Superior temporal gyrus (tissue), 1 donor: Measurements from ENCODE around the gene DYNLRB2.

Experiments
- DNase-seq: peaks from one replicate; pipeline ENCODE4 v3.0.0-alpha.2; 2016; ENCODE audit errors: extremely low spot score

DYNLRB2 gene

DNA sequence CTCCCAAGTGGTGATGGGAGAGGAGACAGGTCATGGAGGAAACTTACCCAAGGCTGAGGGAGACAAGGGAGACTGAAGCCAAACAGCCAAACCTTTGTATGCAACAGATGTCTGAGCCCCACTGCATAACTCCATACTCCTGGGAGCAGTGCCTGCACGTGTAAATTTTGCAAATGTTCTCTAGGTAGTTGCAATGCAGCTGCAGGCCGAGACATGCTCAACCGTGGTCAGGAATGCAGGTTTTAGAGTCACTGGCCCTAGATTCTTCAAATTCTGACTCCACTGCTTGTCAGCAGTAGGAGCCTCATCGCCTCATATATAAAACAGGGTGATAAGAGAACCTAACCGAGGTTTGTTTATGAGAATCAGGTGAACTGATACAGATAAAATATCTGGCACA is 11.5 kb downstream of the DYNLRB2 start:
- DNase-seq: no peak

DNA sequence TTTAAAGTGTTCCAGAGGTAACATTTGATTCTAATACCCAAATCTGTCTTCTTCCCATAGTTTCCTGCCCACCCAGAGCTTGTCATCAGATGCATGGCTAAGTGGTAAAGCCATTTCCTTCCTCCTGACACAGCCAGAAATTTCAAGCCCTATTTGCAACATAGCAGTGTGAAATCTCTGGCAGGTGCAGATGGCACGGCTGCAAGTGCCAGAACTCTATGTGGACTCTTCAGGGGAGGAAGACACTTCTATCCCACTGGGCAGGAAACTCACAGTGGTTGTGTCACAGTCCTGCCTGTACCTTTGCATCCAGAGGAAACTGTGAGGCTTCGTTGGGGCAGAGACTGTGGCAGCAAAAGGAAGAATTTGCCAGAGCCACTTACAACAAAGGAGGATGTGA is 13.2 kb downstream of the DYNLRB2 start:
- no peak for DNase-seq

DNA sequence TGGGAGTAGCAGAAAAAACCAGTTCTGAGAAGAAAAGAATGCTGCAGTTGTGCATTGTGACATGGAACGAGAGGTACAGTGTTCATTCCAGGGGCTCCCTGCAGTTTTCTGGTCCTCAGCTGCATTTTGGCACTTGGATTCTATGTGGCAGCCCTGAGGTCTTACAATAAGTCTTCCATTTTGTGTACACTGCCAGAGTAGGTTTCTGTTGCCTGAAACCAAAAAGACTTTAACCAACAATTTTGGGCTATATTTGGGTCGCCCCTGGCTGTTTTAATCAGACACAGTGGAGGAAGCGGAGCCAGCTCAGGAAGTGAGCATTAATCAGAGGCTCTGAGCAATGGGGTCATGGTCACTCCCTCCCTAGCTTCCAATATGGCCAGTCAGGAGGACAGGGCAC is 15.7 kb downstream of the DYNLRB2 start:
- DNase-seq: no peak

DNA sequence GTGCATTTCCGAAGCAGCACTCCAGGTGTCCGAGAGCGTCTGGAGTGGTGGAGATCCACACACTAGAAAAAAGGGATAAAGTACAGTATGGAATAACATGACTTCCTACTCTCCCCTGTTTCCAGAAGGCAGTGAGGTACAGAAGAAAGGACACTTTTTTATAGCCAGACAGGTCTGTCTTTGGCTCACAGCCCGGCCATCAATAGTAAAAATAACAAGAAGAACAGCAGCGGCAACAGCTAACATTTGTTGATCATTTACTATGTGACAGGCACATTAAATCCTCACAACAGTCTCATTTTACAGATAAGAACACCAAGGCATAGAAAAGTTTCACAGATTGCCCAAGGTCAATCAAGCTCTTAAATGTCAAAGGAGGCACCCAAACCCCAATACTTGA is 16.2 kb downstream of the DYNLRB2 start:
- no peak for DNase-seq

DNA sequence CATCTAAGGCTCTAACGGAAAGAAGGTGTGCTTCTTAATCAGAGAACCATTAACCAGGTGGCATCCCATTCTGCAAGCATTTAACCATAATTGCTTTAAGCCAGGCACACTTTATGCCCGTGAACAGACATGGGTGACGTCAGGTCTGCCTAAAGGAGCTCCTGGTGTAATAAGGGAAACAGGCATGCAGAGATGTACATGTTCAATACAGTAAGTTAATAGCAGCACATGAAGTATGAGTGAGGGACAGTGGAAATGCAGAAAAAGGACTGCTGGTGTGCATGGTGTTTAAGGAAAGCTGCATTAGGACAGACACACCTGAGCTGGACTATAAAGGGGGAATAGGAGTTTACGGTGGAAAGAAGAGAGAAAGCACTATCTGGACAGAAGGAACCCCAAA is 18.6 kb downstream of the DYNLRB2 start:
- DNase-seq: no peak

DNA sequence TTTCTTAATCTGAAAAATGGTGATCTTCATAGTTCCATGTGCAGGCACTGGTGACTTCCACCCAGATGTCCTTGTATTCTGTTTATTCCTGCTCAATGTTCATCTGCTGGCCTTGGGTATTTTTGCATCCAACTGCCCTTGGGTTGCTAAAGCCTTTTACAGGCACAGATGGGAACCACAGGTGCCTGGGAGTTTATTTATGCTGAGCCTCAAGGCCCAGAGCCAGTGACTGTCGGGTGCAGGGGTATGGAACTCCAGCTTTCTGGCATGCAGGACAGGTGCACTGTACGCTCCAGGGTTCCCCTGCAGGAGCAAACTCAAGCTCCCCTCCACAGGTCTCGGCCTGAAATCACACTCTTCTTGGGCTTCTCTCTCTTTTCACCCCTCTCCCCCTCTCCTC is 22.3 kb downstream of the DYNLRB2 start:
- DNase-seq: no peak

DNA sequence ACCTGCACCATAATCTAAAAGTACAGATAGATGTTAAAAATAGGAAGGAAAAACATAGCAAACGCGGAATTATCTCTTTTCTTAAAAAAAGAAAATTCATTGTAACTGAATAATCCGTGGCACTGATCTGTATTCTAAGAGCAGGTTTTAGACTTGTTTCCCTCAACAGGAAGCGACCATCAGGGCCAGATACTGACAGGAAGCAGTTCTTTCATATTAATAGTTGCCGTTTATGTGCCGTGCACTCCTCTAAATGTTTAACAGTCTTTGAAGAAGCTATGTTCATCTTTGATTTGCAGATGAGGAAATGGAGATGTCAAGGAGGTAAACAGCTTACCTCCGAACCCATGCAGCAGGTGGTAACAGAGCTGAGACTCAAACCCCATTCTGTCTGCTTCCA is 23.6 kb downstream of the DYNLRB2 start:
- no peak for DNase-seq

DNA sequence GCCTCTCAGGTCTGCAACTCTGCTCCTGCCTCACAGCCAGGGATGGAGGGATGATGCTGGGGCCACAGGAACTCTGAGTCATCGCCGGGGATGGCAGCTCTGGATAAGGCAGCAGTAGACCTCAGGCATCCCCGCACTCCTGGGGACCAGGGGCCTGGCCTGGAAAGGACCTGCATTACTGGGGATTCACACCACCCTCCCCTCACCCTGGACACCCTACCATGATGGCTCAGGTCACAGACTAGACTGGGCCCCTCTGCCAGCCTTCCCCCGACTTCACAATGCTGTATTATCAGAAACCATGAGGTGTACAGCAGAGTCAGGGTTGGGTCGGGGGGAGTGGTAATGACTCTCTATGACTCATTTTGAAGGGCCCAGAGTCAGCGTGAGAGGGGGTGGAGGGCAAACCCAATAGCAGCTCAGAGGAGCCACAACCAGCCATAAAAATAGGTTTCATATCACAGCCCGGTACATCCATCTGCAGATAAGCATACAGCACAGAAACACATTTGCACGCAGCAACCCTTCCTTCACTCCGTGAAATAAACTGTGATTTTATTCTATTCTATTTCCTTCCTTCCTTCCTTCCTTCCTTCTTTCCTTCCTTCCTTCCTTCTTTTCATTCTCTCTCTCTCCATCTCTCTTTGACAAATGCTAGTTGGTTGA is 28.8 kb downstream of the DYNLRB2 start:
- DNase-seq: no peak

DNA sequence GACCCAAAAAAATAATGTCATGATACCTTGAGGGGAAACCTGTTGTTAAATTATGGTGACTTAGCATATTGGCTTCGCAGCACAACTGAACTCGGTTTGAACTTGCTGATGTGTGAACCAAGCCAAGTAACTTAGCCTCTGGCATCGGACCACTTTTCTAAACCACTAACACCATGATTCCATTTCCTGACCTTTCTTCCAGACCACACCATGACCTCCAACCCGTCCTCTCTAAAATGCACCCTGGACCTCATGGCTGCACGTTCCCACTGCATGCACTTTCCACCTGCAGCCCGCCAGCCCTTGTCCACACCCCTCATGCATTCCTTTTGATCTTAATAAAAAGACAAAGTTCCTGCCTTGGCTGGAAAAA is 29.3 kb downstream of the DYNLRB2 start:
- no peak for DNase-seq

DNA sequence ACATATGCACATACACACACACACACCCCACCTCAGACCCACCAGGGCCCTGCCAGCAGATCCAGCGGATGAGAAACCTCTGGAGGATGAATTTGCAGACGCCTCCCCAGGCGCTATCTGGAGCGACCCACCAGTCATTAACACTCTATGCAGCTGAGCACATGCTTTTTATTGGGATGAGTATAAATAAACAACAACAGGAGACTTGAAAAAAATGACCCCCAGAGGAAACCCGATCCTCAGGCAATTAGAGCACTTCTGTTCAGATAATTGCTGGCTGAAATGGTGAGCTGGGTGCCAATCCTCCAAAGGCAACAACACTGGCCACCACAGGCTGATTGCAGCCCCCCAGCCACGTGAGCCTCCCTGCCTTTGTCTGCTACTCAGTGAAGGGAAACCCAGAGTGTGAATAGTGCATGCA is 32.9 kb downstream of the DYNLRB2 start:
- DNase-seq: no peak

DNA sequence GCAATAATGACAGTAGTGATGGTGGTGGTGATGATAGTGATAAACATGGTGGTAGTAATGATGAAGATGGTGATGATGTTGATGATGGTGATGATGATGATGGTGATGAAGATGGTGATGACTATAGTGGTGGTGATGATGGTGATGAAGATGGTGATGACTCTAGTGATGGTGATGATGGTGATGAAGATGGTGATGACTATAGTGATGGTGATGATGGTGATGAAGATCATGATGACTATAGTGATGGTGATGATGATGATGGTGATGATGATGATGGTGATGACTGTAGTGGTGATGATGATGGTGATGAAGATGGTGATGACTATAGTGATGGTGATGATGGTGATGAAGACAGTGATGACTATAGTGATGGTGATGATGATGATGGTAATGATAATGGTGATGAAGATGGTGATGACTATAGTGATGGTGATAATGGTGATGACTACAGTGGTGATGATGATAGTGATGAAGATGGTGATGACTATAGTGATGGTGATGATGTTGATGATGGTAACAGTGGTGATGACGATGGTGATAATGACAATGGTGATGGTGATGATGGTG is 35.6 kb downstream of the DYNLRB2 start:
- DNase-seq: no peak

DNA sequence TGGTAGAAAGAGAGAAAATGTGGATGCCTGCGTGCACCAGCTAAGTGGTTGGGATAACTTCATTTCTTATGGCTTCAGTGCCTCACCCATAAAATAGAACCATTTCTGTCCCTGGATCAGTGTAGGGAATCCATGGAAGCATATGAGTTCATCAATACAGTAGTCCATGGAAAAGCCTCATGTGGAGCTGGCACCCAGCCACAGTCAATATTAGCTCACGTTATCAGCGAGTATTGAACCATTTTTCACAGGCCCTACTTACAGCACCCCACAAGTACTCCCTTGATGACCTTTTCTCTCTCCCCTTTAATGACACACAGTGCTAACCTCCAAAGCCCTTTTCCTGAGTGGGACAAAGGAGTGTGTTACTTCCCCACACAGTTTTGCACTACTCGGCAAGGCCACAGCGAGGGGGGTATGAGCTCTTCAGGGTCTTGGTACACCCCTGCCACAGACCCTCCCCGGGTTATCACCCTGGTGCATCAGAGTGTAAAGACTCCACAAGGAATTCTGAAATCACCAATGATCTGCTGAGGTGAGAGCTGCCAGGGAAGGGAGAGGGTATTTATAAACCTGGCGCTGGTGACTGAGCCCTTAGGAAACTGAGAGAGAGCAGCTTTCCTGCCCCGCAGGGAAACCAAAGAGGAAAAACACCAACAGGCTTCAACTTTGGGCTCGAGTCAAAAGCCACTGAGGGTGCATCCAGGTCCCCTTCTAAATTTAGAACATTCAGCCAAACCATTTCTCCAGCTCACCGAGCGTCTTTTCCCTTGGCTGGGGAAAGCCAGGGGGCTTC is 36.9 kb downstream of the DYNLRB2 start:
- no peak for DNase-seq

DNA sequence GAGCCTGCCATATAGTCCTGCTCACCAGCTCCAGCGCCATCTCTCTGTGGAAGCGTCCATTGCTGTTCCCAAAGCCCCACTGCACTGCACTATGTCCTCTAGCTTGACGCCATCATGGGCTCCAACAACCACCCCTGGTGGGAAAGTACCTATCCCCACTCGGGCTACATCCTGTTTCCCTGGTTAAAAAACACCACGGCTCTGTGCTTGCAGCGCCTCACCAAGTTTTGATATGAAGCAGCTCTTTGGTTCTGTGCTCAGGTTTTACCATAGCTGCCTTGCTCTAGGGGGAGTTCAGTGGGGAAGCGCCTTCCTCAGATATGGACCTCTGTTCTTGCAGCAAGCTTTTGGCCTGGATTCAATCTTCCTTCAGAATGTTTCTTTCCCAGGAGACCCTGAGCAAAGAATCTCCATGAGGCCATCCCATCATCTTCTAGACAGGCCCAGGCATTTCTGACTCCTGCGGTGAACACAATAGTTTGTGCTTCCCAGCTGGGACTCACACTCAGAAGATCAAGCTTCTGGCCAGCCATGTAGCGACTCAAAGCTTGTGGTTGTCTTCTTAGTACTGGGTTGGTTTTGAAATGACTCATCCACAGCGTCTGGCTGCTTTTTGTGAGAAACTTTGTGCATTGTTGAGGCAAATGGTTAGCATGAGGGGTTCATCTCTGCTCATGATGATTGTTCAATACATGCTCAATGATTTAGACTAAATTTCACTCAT is 39.5 kb downstream of the DYNLRB2 start:
- DNase-seq: no peak

DNA sequence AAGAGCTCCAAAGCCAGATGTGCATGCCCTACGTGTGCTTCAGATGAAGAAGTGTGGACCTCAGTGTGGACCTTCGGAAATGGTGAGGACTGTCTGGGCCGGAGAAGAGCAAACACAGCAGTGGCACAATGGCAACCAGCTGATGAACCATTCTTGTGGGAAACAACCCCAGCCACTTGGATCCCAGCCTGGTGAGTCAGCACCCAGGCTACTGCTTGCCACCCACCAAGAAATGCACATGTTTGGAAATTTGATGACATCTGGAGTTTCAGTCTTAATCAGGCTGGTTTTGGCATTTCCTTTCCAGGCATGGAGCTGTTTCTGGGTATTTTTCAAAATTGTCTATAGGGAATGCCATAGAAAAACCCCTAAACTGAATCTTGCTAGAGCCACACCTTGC is 42.7 kb downstream of the DYNLRB2 start:
- DNase-seq: no peak

DNA sequence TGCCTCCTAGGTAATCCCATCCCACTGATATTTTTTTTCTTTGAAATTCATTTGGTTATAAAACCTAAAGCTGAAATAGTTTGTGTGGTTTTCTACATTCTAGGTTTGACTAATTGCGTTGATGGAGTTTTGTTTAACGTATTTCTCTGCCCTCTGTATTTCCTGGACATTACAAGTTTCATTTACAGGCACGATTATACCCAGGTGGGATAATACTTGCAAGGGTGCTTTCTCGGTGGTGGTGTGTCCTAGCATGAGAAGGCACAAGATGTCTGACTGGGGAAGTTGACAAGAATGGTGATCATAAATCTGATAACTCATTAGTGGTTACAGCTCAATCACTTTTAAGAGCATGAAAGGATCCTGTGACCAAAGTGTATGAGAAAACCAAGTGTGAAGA is 45.0 kb downstream of the DYNLRB2 start:
- no peak for DNase-seq

DNA sequence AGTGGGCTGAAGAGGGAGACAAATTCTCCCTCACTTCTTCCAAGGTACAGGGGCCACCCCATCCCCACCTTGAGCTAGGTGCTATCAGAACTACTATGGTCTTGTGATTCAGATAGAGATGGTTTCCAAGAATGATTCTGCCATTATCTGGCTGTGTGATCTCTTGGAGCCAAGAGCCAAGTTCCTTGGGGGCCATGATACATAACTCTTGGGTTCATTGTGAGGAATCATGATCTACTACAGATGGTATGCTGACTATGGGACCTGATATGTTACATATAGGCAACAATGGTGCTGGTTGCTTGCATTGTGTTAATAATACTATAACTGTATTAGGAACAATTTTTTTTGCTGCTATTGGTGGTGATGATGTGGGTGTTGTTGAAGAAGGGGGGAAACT is 45.7 kb downstream of the DYNLRB2 start:
- no peak for DNase-seq

DNA sequence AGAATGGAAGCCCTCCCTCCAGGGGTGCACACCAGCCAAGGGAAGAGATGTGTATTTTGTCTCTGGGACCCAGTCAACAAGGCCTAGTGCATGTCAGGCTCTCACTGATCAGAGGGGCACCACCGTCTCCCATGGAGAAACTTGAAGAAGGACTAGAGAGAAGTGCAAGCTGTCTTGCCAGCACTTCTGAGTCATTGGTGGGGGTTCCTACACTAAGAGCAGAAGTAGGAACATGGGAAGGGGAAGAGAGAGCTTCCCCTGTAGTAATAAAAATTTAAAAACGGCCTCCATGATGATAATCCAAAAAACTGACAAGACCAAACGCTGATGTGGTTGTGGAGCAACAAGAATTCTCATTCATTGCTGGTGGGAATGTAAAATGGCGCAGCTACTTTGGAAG is 46.3 kb downstream of the DYNLRB2 start:
- DNase-seq: no peak

DNA sequence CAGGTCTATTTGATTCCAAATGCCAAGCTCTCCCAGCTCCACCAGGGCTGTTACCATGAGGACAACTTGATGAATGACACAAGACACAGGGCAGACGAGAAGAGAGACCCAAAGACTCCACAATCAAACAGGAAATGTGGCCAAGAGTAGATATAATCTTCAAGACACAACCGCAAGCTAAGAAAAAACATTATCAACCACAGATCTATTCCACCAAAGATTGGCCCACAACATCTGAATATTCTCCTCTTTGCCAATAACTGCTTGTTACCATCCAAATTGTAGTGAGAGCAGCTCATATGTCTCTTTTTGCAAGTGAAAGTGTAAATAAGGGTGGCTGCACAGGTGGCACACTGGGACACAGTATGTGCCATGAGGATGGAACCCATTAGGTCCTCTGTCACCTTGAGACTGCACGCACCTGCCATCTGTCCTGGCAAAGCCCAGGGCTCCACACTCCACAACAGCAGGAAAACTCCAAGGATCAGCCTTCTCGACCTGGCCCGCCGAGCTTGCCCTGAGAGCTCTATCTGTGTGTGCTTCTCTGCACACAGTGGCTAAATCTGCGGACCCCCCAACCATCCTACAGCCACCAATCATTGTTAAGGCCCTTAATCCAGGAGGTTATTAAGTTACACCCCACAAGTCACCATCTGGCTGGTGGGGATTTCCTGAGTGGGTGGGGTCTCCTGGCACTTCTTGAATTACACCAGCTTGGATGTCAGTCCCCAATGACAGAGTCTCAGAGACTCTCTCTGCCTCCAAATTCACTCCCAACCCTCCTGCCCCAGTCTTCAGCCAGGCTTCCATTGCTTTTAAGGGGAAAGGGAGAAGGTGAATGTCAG is 50.5 kb downstream of the DYNLRB2 start:
- DNase-seq: no peak

DNA sequence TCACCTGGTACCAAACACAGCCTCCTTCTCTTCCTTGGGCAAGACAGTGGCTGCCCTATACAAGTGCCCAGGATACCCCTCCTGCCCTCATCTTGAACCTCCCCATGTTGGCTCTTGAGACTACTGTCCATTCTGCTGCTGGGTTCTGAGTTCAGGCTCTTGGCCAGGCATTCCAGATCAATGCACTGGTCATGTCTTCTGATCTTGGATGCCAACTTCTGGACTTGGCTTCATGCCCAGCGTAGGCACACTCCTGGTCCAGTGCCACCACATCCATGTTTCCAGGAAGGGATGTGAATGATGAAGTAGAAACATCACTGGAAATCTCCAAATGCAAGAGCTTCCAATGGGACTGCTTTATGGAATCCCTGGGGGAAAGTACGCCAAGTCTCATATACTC is 51.5 kb downstream of the DYNLRB2 start:
- no peak for DNase-seq

DNA sequence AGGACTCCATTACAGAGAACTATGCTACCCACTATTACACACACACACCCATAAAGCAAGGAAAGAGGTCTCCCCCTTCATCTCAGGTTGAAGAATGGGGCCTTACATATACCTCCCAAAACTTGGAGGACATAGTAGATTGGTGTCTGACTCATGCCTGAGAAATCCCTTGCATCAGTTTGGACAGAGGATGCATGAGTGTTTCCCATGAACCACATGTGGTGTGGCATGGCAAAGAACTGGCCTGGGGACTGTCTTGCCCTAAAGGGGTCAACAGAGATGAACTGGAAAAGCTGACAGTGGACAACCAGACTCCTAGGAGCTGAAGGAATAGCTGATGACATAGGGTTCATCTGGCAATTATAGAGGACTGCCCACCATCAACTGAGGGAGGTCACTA is 54.0 kb downstream of the DYNLRB2 start:
- no peak for DNase-seq

DNA sequence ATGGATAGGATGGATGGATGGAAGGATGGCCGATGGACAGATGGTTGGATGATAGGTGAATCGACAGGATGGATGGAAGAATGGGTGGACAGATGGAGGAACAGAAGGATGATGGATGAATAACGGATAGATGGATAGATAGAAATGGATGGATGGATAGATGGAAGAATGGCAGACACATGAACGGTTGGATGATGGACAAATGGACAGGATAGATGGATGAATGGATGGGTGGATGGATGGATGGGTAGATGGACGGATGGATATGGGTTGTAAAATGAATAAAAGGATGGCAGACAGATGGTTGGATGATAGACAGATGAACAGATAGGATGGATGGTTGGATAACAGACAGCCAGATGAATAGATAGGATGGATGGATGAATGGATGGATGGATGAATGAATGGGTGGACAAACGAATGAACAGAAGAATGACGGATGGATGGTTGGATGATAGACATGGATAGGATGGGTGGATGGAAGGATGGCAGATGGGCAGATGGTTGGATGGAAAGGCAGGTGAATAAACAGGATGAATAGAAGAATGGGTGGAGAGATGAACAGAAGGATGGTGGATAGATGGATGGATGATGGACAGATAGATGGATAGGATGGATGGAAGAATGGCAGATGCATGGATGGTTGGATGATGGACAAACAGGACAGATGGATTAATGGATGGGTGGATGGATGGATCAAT is 55.9 kb downstream of the DYNLRB2 start:
- DNase-seq: no peak
